Spleen (tissue), 11 donors: ENCODE measurements around the gene ZSCAN1. TPM values are rescaled to one million over a fixed set of nuclear protein-coding genes. Genes with fewer than 3 reads are reported as not detected.

Source experiments
- DNase-seq: peaks from one replicate; pipeline ENCODE4 v3.0.0-alpha.2; 2020
- H3K27ac ChIP-seq, 8 donors: fragments of 200-600 bp; sonication (generic) in 7 of 8; 1 replicate in 4 of 8; 2 replicates in 4 of 8; pipeline versions ENCODE4 v1.5.0 to v1.8.0; 2016 to 2021; ENCODE audit warnings: inconsistent platforms in 4 of 8, mild to moderate bottlenecking in 4 of 8, moderate library complexity in 1 of 8
- H3K27me3 ChIP-seq, 7 donors: fragments of 200-600 bp; sonication (generic) in 6 of 7; replicated peaks in 1 of 7; 1 replicate in 4 of 7; 2 replicates in 3 of 7; pipeline versions ENCODE4 v1.5.0 to v1.8.0; 2016 to 2021; ENCODE audit warnings: inconsistent platforms in 3 of 7, mild to moderate bottlenecking in 1 of 7
- H3K36me3 ChIP-seq, 6 donors: fragments of 200-600 bp; sonication (generic) in 5 of 6; 1 replicate in 4 of 6; 2 replicates in 2 of 6; pipeline versions ENCODE4 v1.5.0 to v1.8.0; 2016 to 2021; ENCODE audit warnings: inconsistent platforms in 2 of 6
- H3K4me1 ChIP-seq, 6 donors: fragments of 200-600 bp; sonication (generic) in 5 of 6; 1 replicate in 3 of 6; 2 replicates in 3 of 6; pipeline versions ENCODE4 v1.5.0 to v1.8.0; 2016 to 2021; ENCODE audit warnings: inconsistent platforms in 3 of 6
- H3K4me3 ChIP-seq, 8 donors: fragments of 200-600 bp; sonication (generic) in 7 of 8; 1 replicate in 4 of 8; 2 replicates in 4 of 8; pipeline versions ENCODE4 v1.5.0 to v1.8.0; 2016 to 2021; ENCODE audit warnings: inconsistent platforms in 4 of 8, mild to moderate bottlenecking in 4 of 8, moderate library complexity in 2 of 8
- H3K9me3 ChIP-seq, 8 donors: fragments of 200-600 bp; sonication (generic) in 7 of 8; 1 replicate in 4 of 8; 2 replicates in 4 of 8; pipeline versions ENCODE4 v1.5.0 to v1.8.0; 2016 to 2021; ENCODE audit warnings: inconsistent platforms in 4 of 8
- CTCF ChIP-seq, 11 experiments: fragments of 200-600 bp in 7 of 11; fragments of 450-650 bp in 4 of 11; sonication (generic) in 4 of 11; IDR thresholded peaks in 8 of 11; conservative IDR thresholded peaks in 3 of 11; 1 replicate in 7 of 11; 2 replicates in 4 of 11; pipeline versions ENCODE4 v1.4.0 to v1.8.0; 2016 to 2021; ENCODE audit warnings: antibody characterized with exemption in 11 of 11, inconsistent platforms in 4 of 11, mild to moderate bottlenecking in 1 of 11
- POLR2A ChIP-seq, 3 donors: fragments of 450-650 bp; IDR thresholded peaks; one replicate each; pipeline ENCODE4 v1.5.1; 2017; ENCODE audit warnings: antibody characterized with exemption in 3 of 3, mild to moderate bottlenecking in 1 of 3
- POLR2AphosphoS5 ChIP-seq, 3 donors: sonication (generic); formaldehyde crosslinking; IDR thresholded peaks; one replicate each; pipeline ENCODE4 v1.5.1; 2017; ENCODE audit warnings: antibody characterized with exemption in 3 of 3
- WGBS, 5 donors: extraction: QIAGEN DNeasy Blood & Tissue Kit in 3 of 5; methylation state at CpG; one replicate each; pipeline versions ENCODE4 v1.1.5 to v1.1.7; 2013 to 2018; 5-methylcytosine and 5-hydroxymethylcytosine counted together
- intact Hi-C: fragments of 100-400 bp; cut with DNase I; formaldehyde crosslinking; loops from one replicate; pipeline ENCODE4 v1.15.0; 2023; ENCODE audit warnings: low total_unique reads
- polyA plus RNA-seq, 3 donors: library from polyadenylated mRNA; stranded (reverse); fragments of 200-250 nt; gene quantifications; one replicate each; pipeline ENCODE4 v1.2.1, GENCODE V29; 2013
- total RNA-seq, 7 donors: library from RNA; depleted of rRNA in 3 of 7; stranded (reverse); fragments of >200 nt in 3 of 7; fragmentation: NEBNext Ultra II Directional in 4 of 7; extraction: Animal tissue kit (Norgen Biotek cat#: 25700) in 4 of 7; gene quantifications; one replicate each; pipeline versions ENCODE4 v1.1.0 to v1.2.1, GENCODE V29; 2016 to 2021
- donor health status: healthy with polysubstance abuse.
- donor health status: DM: no; HTN: no; CAD: no; lungs with moderate emphysema.
- donor health status: DM: no; HTN: no; CAD: no.
- donor health status: Bipolar disorder and iron deficiency.
- donor health status: healthy.
- donor health status: DM: no; HTN: no; CAD: no.
- donor health status: DM: yes; HTN: yes; CAD: no.

The ZSCAN1 gene
- total and polyA plus RNA-seq, 10 donors = 0.08 to 0.24 TPM; not detected in 8

- H3K4me3 ChIP-seq = no peak overlapping the region
- no peaks in the 10 kb centered on the region for H3K36me3 ChIP-seq
- H3K27ac ChIP-seq = no peak overlapping the region
- WGBS, 5 donors = 49 to 61% (median 57%) methylated on average over 25 to 30 of the region's 30 CpGs
- TF ChIP-seq POLR2A (IDR thresholded peaks at IDR 0.05) (no peak), POLR2AphosphoS5 (IDR thresholded peaks at IDR 0.05) (no peak), CTCF (IDR thresholded peaks at IDR 0.05 in 8 of 11, conservative IDR thresholded peaks at IDR 0.05 in 3 of 11) (peak; percentile 45 to 82 (median 71))
- peaks cover 0 to 93% (median 26%) of the 10 kb centered on the region in 8 donors for H3K9me3 ChIP-seq
- H3K27me3 ChIP-seq = peaks cover 0 to 16% (median 0%) of the 10 kb centered on the region in 7 donors
- intact Hi-C loops = loop anchor here (5.0 kb wide), 1 partner anchor 136 kb away; no protein-coding TSS in a partner anchor
- H3K4me1 ChIP-seq = no peaks in the 10 kb centered on the region
- DNase-seq = peak; percentile 35
Observed at GRCh38 chr19:58021541-58022282, 12.1 kb upstream of the ZSCAN1 start.

DNA sequence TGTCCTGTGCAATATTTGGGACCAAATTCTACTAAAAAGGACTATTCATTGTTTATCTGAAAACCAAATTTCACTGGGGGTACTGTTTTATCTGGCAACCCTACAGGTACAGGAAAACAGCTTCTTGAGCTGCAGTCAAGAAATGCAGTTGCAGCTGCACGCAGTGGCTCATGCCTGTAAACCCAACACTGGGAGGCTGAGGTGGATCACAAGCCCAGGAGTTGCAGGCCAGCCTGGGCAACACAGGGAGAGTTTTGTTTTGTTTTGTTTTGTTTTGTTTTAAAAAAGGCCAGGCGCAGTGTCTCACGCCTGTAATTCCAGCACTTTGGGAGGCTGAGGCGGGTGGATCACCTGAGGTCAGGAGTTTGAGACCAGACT, 11.6 kb upstream of the ZSCAN1 start:
- Histone ChIP-seq H3K4me3 (no peak overlapping the region), H3K36me3 (no peaks in the 10 kb centered on the region), H3K27ac (no peak overlapping the region), H3K27me3 (peaks cover 0 to 14% (median 0%) of the 10 kb centered on the region in 7 donors), H3K4me1 (no peaks in the 10 kb centered on the region), H3K9me3 (peaks cover 0 to 93% (median 28%) of the 10 kb centered on the region in 8 donors)
- 71 to 80% (median 73%) methylated on average over 4 of the region's 4 CpGs for WGBS, 5 donors
- no peak for TF ChIP-seq POLR2A (IDR thresholded peaks at IDR 0.05)
- TF ChIP-seq POLR2AphosphoS5 (IDR thresholded peaks at IDR 0.05) = no peak
- no peak for TF ChIP-seq CTCF (IDR thresholded peaks at IDR 0.05 in 8 of 11, conservative IDR thresholded peaks at IDR 0.05 in 3 of 11)
- DNase-seq = peak; percentile 9
- intact Hi-C loops = loop anchor here (5.0 kb wide), 1 partner anchor 135 kb away; no protein-coding TSS in a partner anchor

DNA sequence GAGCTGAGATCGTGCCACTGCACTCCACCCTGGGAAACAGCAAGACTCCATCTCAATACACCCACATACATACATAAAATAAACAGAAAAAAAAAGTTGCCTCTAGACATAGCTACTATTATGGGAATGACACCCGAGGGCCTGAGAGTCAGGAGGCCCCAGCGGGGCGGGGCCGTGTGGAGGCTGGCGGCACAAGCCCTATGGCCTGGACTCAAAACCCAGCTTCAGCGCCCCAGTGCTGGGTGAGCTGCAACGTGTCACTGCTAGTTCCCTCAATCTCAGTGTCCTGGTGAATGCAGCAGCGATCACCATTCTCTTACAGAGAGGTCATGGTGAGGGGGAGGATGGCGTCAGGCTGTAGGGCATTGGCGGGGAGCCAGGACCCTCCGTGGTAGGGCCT, 9.2 kb upstream of the ZSCAN1 start:
- no peak for DNase-seq
- no peak for TF ChIP-seq POLR2AphosphoS5 (IDR thresholded peaks at IDR 0.05)
- TF ChIP-seq CTCF (IDR thresholded peaks at IDR 0.05 in 8 of 11, conservative IDR thresholded peaks at IDR 0.05 in 3 of 11) = no peak
- no peak for TF ChIP-seq POLR2A (IDR thresholded peaks at IDR 0.05)
- Histone ChIP-seq H3K9me3 (peaks cover 0 to 93% (median 29%) of the 10 kb centered on the region in 8 donors), H3K27me3 (peaks cover 0 to 7% (median 0%) of the 10 kb centered on the region in 7 donors), H3K27ac (no peak overlapping the region), H3K4me3 (no peak overlapping the region), H3K4me1 (no peaks in the 10 kb centered on the region), H3K36me3 (no peaks in the 10 kb centered on the region)
- intact Hi-C loops = loop anchor here (5.0 kb wide), 1 partner anchor 133 kb away; no protein-coding TSS in a partner anchor
- 85 to 95% (median 91%) methylated on average over 10 to 12 of the region's 12 CpGs for WGBS, 5 donors

DNA sequence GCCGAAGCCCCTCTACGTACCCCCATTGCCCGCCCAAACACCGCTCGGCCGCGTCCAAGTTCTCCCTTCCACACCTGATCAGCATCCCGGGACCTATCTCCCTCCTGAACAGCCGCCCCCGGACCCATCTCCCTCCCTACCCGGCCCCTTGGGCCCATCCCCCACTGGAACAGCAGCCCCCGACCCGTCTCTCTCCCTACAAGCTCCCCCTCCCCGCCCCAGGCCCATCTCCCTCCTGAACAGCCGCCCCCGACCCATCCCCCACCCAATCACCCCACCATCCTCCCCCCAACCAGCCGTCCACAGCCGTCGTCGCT, 610 bp downstream of the ZSCAN1 start:
- no peak for DNase-seq
- intact Hi-C loops = no loop called here
- 6 to 18% (median 11%) methylated on average over 20 of the region's 20 CpGs for WGBS, 5 donors
- Histone ChIP-seq H3K9me3 (peaks cover 0 to 99% (median 74%) of the 10 kb centered on the region in 8 donors), H3K27ac (peak overlapping the region in 1 of 8 donors; percentile 34), H3K36me3 (no peaks in the 10 kb centered on the region), H3K4me3 (peak overlapping the region in 6 of 8 donors; percentile 16 to 66 (median 41)), H3K27me3 (peaks cover 0 to 61% (median 19%) of the 10 kb centered on the region in 7 donors), H3K4me1 (peaks cover 0 to 6% (median 0%) of the 10 kb centered on the region in 6 donors)
- TF ChIP-seq CTCF (IDR thresholded peaks at IDR 0.05 in 8 of 11, conservative IDR thresholded peaks at IDR 0.05 in 3 of 11) (no peak), POLR2A (IDR thresholded peaks at IDR 0.05) (no peak), POLR2AphosphoS5 (IDR thresholded peaks at IDR 0.05) (no peak)
